ENCODE data around the gene WDR41. TPM values are rescaled to one million over a fixed set of nuclear protein-coding genes. Genes with fewer than 3 reads are reported as not detected.
"Not testable (repeated sequence)": the region's sequence is repeated elsewhere in the genome, so short reads cannot be mapped to it uniquely, and the experiment has no call there.

Gene WDR41, protein sequence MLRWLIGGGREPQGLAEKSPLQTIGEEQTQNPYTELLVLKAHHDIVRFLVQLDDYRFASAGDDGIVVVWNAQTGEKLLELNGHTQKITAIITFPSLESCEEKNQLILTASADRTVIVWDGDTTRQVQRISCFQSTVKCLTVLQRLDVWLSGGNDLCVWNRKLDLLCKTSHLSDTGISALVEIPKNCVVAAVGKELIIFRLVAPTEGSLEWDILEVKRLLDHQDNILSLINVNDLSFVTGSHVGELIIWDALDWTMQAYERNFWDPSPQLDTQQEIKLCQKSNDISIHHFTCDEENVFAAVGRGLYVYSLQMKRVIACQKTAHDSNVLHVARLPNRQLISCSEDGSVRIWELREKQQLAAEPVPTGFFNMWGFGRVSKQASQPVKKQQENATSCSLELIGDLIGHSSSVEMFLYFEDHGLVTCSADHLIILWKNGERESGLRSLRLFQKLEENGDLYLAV
- total RNA-seq = 10 to 100 TPM; 22.4 to 40.9 (median 37.4) TPM

DNA sequence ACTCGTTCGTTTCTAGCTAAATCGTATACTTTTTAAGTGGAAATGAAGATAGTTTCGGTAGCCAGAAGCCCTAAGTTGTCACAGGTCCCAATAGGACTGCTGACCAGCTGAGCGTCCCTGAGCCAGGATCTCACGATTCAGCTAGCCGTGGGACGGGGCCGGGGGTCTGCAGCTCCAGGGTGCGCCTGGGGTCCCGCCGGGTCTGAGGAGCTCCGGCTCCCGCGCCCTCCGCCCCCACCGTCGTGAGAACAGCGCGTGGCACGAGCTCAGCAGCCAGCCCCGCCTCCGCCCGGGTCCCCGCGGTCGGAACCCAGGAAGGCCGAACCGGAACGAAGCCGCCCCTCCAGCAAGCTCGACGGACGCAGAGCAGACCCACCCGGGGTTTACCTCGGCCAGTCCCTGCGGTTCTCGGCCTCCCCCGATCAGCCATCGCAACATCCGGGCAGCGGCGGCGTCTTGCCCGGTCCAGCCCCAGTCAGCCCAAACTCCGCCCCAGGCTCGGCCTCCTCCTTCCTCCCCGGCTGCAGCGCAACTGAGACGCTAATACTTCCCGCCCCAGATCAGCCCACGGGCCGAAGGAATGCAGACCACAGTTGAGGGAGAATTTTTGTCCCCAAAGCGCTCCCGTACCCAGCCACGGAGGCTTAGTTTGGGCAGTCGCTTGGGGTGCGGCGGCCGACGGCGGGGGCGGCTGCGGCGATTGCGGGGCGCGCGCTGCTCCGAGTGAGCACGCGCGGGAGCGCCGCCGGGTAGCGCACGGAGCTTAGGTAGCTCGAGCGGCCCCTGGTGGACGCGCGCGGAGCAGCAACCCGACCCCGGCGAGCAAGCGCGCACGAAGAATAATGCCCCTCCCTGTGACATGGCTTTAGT is at the start of gene WDR41:
Gene WDR41, minus strand, starts transcription at position 534 of the 870 bp plus-strand sequence. Its CDS starts 96 bp downstream, at position 438.
- no peak for TF ChIP-seq POLR2A (IDR thresholded peaks at IDR 0.05)
- TF ChIP-seq, protein P1, sequence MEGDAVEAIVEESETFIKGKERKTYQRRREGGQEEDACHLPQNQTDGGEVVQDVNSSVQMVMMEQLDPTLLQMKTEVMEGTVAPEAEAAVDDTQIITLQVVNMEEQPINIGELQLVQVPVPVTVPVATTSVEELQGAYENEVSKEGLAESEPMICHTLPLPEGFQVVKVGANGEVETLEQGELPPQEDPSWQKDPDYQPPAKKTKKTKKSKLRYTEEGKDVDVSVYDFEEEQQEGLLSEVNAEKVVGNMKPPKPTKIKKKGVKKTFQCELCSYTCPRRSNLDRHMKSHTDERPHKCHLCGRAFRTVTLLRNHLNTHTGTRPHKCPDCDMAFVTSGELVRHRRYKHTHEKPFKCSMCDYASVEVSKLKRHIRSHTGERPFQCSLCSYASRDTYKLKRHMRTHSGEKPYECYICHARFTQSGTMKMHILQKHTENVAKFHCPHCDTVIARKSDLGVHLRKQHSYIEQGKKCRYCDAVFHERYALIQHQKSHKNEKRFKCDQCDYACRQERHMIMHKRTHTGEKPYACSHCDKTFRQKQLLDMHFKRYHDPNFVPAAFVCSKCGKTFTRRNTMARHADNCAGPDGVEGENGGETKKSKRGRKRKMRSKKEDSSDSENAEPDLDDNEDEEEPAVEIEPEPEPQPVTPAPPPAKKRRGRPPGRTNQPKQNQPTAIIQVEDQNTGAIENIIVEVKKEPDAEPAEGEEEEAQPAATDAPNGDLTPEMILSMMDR (IDR thresholded peaks at IDR 0.05) = peak in 1 of 3 donors; percentile 42
- WGBS, 2 donors = 0 to 1% methylated on average over 34 to 68 of the region's 90 CpGs
- intact Hi-C loops (cut with DNase I; ENCODE audit: low total_unique reads) = loop anchor here (10.0 kb wide), 2 partner anchors 347 to 417 kb away; no protein-coding TSS in a partner anchor
- H3K4me3 ChIP-seq (ENCODE audit: low read depth, poor library complexity, severe bottlenecking) = peak within 1 kb of the TSS; percentile 84
- peak; percentile 89 to 98 for DNase-seq (ENCODE audit: low spot score in 2 of 2)

DNA sequence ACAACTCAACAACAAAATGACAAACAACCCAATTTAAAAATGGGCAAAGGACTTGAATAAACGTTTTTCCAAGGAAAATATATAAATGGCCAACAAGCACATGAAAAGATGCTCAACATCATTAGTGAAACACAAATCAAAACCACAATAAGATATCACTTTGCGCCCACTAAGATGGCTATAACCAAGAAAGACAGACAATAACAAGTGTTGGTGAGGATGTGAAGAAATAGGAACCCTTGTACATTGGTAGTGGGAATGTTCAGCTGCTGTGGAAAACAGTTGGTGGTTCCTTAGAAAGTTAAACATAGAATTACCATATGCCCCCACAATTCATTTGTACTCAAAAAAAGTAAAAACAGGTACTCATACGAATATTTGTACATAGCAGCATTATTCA is 39.2 kb upstream of the WDR41 start:
- H3K4me3 ChIP-seq (ENCODE audit: low read depth, poor library complexity, severe bottlenecking) = no peak overlapping the region
- TF ChIP-seq POLR2A (IDR thresholded peaks at IDR 0.05) = no peak
- TF ChIP-seq, protein P1 (IDR thresholded peaks at IDR 0.05) = no peak
- no peak for DNase-seq (ENCODE audit: low spot score in 2 of 2)
- WGBS, 2 donors = 64 to 67% methylated on average over 3 of the region's 3 CpGs
- intact Hi-C loops (cut with DNase I; ENCODE audit: low total_unique reads) = no loop called here

DNA sequence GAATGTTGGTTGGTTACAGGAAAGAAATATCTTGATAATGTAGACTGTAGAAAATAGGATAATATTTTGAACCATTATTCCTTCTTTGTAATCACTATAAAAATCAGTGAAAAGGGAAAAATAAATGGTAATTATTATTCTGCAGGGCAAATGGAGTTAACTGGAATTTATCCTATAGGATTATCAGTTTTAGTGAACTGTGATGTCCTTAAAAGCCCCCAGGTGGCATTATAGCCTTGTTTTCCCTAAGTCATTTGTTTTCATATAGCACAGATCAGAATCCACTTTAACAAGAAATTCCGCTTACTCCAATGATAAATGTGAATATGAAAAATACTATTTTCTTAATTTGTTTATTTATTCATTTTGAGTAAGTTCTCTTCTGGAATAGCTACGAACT is 26.2 kb upstream of the WDR41 start:
- intact Hi-C loops (cut with DNase I; ENCODE audit: low total_unique reads) = no loop called here
- no peak for DNase-seq (ENCODE audit: low spot score in 2 of 2)
- 75 to 76% methylated on average over 2 of the region's 2 CpGs for WGBS, 2 donors
- H3K4me3 ChIP-seq (ENCODE audit: low read depth, poor library complexity, severe bottlenecking) = no peak overlapping the region
- TF ChIP-seq, protein P1 (IDR thresholded peaks at IDR 0.05) = no peak
- TF ChIP-seq POLR2A (IDR thresholded peaks at IDR 0.05) = no peak

DNA sequence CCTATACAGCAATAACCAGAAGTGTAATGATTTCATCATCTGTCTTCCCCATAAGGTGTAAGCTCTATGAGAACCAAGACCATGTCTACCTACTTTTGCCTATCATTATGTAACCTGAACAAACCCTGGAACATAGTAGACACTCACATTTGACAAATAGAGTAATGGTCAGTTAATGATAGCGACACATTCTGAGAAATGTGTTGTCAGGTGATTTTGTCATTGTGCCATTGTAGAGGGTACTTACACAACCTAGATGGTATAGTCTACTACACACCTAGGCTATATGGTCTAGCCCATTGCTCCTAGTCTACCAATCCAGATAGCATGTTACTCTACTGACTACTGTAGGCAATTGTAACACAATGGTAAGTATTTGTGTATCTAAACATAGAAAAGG is 22.3 kb upstream of the WDR41 start:
- intact Hi-C loops (cut with DNase I; ENCODE audit: low total_unique reads) = no loop called here
- TF ChIP-seq, protein P1 (IDR thresholded peaks at IDR 0.05) = no peak
- TF ChIP-seq POLR2A (IDR thresholded peaks at IDR 0.05) = no peak
- WGBS, 2 donors = 95 to 96% methylated on average over 1 of the region's 1 CpG
- DNase-seq (ENCODE audit: low spot score in 2 of 2) = no peak
- H3K4me3 ChIP-seq (ENCODE audit: low read depth, poor library complexity, severe bottlenecking) = no peak overlapping the region

DNA sequence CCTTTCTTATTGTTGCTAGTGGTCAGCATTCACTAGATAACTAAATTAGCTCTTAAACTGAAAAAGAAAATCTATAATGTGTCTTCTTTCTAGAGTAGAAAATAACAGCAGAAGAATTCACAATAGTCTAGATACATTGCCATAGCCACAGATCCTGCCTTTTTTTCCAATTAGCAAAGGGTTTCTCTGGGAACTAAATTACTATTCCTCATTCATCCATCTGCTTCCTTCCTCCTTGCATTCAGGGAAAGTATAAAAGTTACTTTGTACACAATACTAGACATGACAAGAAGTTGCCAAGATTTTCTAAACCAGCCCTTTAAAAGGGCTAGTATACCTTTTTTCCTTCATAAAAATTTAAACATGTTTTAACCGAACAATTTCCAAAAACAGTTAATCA is 21.2 kb upstream of the WDR41 start:
- 57 to 66% methylated on average over 1 of the region's 1 CpG for WGBS, 2 donors
- DNase-seq (ENCODE audit: low spot score in 2 of 2) = no peak
- no peak for TF ChIP-seq POLR2A (IDR thresholded peaks at IDR 0.05)
- TF ChIP-seq, protein P1 (IDR thresholded peaks at IDR 0.05) = no peak
- no peak overlapping the region for H3K4me3 ChIP-seq (ENCODE audit: low read depth, poor library complexity, severe bottlenecking)
- intact Hi-C loops (cut with DNase I; ENCODE audit: low total_unique reads) = no loop called here

DNA sequence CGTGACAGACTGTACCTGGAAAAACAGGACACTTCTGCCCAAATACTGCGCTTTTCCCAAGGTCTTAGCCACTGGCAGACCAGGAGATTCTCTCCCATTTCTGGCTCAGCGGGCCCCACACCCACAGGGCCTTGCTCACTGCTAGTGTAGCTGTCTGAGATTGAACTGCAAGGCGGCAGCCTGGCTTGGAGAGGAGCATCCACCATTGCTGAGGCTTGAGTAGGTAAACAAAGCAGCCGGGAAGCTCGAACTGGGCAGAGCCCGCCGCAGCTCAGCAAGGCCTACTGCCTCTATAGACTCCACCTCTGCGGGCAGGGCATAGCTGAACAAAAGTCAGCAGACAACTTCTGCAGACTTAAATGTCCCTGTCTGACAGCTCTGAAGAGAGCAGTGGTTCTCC is 9.0 kb upstream of the WDR41 start:
- 77 to 95% methylated on average over 6 to 9 of the region's 9 CpGs for WGBS, 2 donors
- intact Hi-C loops (cut with DNase I; ENCODE audit: low total_unique reads); DNase-seq (ENCODE audit: low spot score in 2 of 2); H3K4me3 ChIP-seq (ENCODE audit: low read depth, poor library complexity, severe bottlenecking): not testable (repeated sequence)

All from lower leg skin (tissue), 4 donors.